ENCODE data around the gene DEFB131B. TPM values are rescaled to one million over a fixed set of nuclear protein-coding genes. Genes with fewer than 3 reads are reported as not detected.
A peak's percentile ranks its signal among the peaks of the same experiment; 100 is the strongest.

The DEFB131B gene
- total and polyA plus RNA-seq, 9 of the 15 experiments (the other 6 are each of a cell fraction or from before 2014, with no cell fraction given), result not detected

DNA sequence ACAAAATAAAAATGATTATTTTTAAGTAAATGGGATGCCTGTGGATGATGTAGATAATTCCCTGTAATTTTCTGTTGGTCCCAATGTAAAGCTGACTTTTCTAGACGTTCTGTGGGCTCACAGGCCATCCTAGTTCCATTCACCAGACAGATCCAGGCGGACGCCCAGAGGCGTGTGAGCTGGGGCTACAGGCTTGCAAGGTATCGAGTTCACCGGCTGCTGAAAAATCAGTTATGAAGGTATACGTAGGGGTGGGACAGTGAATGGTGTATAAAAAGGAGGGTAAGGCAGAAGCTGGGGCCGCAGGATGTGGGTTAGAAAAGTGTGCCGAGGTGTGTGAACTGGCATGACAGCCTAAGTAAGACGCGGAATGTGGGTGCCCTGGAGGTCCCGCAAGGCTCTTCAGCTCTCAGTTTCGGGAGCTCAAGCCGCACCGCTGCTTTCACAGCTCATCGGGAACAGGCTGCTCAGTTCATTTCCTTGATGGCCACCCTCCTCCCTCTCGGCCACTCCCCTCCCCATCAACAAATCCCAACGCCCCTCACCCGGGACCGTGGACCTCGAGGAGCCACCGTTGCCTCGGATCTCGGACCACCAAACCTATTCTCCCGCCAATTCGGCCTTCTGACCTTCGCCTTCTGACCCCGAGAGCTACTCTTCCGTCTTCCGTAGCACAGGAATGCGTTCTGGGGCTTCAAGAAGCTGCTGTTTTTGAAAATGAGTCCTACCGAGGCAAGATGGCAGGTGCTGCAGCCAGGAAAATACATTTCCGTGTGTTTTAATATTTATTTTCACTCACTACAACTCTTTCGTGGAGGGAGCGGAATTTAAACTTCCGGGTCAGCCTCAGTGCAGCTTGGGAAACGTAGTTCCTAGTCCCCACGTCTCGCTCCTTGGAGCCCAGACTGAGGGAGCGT is 49.8 kb downstream of the DEFB131B start, which contains the start of gene XNDC1N (continued):
- no peak for TF ChIP-seq JUND (IDR thresholded peaks at IDR 0.05; ENCODE audit: borderline replicate concordance, low read depth, low read length)
- TF ChIP-seq JUND (tag; IDR thresholded peaks at IDR 0.05; ENCODE audit: borderline replicate concordance, low read depth, low read length), result no peak
- TF ChIP-seq, protein P1, sequence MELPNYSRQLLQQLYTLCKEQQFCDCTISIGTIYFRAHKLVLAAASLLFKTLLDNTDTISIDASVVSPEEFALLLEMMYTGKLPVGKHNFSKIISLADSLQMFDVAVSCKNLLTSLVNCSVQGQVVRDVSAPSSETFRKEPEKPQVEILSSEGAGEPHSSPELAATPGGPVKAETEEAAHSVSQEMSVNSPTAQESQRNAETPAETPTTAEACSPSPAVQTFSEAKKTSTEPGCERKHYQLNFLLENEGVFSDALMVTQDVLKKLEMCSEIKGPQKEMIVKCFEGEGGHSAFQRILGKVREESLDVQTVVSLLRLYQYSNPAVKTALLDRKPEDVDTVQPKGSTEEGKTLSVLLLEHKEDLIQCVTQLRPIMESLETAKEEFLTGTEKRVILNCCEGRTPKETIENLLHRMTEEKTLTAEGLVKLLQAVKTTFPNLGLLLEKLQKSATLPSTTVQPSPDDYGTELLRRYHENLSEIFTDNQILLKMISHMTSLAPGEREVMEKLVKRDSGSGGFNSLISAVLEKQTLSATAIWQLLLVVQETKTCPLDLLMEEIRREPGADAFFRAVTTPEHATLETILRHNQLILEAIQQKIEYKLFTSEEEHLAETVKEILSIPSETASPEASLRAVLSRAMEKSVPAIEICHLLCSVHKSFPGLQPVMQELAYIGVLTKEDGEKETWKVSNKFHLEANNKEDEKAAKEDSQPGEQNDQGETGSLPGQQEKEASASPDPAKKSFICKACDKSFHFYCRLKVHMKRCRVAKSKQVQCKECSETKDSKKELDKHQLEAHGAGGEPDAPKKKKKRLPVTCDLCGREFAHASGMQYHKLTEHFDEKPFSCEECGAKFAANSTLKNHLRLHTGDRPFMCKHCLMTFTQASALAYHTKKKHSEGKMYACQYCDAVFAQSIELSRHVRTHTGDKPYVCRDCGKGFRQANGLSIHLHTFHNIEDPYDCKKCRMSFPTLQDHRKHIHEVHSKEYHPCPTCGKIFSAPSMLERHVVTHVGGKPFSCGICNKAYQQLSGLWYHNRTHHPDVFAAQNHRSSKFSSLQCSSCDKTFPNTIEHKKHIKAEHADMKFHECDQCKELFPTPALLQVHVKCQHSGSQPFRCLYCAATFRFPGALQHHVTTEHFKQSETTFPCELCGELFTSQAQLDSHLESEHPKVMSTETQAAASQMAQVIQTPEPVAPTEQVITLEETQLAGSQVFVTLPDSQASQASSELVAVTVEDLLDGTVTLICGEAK (IDR thresholded peaks at IDR 0.05), result peak; percentile 98
- TF ChIP-seq, protein P1 (CRISPR knock-in tag; IDR thresholded peaks at IDR 0.05), result no peak
- peak in 1 of 2 experiments; percentile 26; a peak in 1 of 4 replicates for TF ChIP-seq TBL1XR1 (IDR thresholded peaks at IDR 0.05; ENCODE audit: low read length in 2 of 2)
- no peak for TF ChIP-seq HOXB6 (CRISPR knock-in tag; IDR thresholded peaks at IDR 0.05; ENCODE audit: borderline replicate concordance)
- 0 out of 2 replicates have a peak, but pooled peaks have one; percentile 19 for TF ChIP-seq SREBF1 (IDR thresholded peaks at IDR 0.05; ENCODE audit: borderline replicate concordance, low read depth, low read length)
- TF ChIP-seq POLR2H (tag; IDR thresholded peaks at IDR 0.05; ENCODE audit: low read depth), result 0 out of 2 replicates have a peak, but pooled peaks have one; percentile 37
- TF ChIP-seq SMARCA5 (IDR thresholded peaks at IDR 0.05), result peak; percentile 35; the same call in 1 of the 2 replicates
- TF ChIP-seq YY1 (IDR thresholded peaks at IDR 0.05; ENCODE audit: borderline replicate concordance in 1 of 3, control insufficient read depth in 1 of 3, extremely low read depth in 1 of 3, insufficient read depth in 3 of 3, insufficient read length in 1 of 3, insufficient replicate concordance in 2 of 3, low read depth in 1 of 3, low read length in 2 of 3), result peak in 1 of 3 experiments; percentile 25
- TF ChIP-seq ZZZ3 (IDR thresholded peaks at IDR 0.05), result peak; percentile 65; the same call in 1 of the 2 replicates
- peak; percentile 33 for TF ChIP-seq SMARCA4 (IDR thresholded peaks at IDR 0.05)
- TF ChIP-seq ZNF165 (CRISPR knock-in tag; IDR thresholded peaks at IDR 0.05; ENCODE audit: borderline replicate concordance), result no peak
- TF ChIP-seq, protein P2, sequence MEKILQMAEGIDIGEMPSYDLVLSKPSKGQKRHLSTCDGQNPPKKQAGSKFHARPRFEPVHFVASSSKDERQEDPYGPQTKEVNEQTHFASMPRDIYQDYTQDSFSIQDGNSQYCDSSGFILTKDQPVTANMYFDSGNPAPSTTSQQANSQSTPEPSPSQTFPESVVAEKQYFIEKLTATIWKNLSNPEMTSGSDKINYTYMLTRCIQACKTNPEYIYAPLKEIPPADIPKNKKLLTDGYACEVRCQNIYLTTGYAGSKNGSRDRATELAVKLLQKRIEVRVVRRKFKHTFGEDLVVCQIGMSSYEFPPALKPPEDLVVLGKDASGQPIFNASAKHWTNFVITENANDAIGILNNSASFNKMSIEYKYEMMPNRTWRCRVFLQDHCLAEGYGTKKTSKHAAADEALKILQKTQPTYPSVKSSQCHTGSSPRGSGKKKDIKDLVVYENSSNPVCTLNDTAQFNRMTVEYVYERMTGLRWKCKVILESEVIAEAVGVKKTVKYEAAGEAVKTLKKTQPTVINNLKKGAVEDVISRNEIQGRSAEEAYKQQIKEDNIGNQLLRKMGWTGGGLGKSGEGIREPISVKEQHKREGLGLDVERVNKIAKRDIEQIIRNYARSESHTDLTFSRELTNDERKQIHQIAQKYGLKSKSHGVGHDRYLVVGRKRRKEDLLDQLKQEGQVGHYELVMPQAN (IDR thresholded peaks at IDR 0.05; ENCODE audit: borderline replicate concordance), result peak; percentile 68; the same call in 1 of the 2 replicates
- TF ChIP-seq MBD2 (IDR thresholded peaks at IDR 0.05; ENCODE audit: borderline replicate concordance, low read depth), result 0 out of 2 replicates have a peak, but pooled peaks have one; percentile 15

Data from K562 (cell line).